Measurements from ENCODE around the gene SOX8. TPM values are rescaled to one million over a fixed set of nuclear protein-coding genes. Genes with fewer than 3 reads are reported as not detected.

SOX8 gene
- total and polyA plus RNA-seq, 10 of the 15 experiments (the other 5 are each of a cell fraction or from before 2014, with no cell fraction given): not detected

DNA sequence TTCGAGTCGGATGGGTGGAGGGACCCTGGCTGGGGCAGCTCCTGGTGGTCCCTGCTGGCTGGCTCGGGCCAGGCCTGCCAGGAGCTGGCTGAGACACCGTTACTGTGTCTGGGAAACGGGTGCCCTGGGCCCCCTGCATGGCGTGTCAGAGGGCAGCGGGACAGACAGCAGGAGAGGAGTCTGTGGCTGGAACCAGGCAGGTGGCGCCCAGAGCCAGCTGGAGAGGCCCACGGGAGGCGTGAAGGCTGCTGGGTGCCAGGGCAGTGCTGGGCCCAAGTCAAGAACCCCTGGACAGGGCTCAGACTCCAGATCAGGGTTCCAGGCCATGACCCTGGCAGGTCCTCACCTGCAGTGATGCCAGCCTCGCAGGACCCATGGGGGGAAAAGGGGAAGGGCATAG lies 16.6 kb downstream of the SOX8 start:
- H3K27me3 ChIP-seq (replicated peaks in 1 of 2; ENCODE audit: control insufficient read depth in 2 of 2, insufficient read depth in 2 of 2, low read length in 1 of 2): peaks cover 0 to 3% of the 10 kb centered on the region in 2 experiments; a peak in 2 of 4 replicates
- ChIA-PET CTCF (no interaction called here), SMC1A (ENCODE audit: uncharacterized antibody, unreplicated experiment) (no interaction called here), POLR2A (no interaction called here), RAD21 (ENCODE audit: unreplicated experiment) (no interaction called here)
- intact Hi-C loops (cut with micrococcal nuclease; ENCODE audit: unreplicated experiment) (no loop called here), in situ Hi-C loops (cut with MboI) (no loop called here)
- no peaks in the 10 kb centered on the region for H3K4me1 ChIP-seq (ENCODE audit: control insufficient read depth, insufficient read depth, low read length)
- no TSS peak for BruUV-seq (replicated peaks)
- FAIRE-seq (no peak), ATAC-seq (no peak), DNase-seq (ENCODE audit: low read depth, low spot score) (no peak)
- no peaks in the 10 kb centered on the region for H3K9me3 ChIP-seq (replicated peaks; ENCODE audit: control insufficient read depth, insufficient read depth, low read length)
- no peak overlapping the region for H3K9ac ChIP-seq (ENCODE audit: control insufficient read depth, insufficient read depth, low read length)
- H3K27ac ChIP-seq (ENCODE audit: control insufficient read depth, insufficient read depth): no peak overlapping the region
- H3K4me3 ChIP-seq: no peak overlapping the region
- WGBS (ENCODE audit: insufficient coverage, insufficient replicate concordance, low lambda C conversion rate, missing lambda C conversion rate): 2% methylated on average over 11 of the region's 11 CpGs
- no peaks in the 10 kb centered on the region for H4K20me1 ChIP-seq (ENCODE audit: control insufficient read depth, insufficient read depth)
- no peak overlapping the region for H2AFZ ChIP-seq (ENCODE audit: control insufficient read depth, low read depth, low read length)
- H3K79me2 ChIP-seq (ENCODE audit: control insufficient read depth, insufficient read depth, low read length): no peaks in the 10 kb centered on the region
- H3K36me3 ChIP-seq (ENCODE audit: control insufficient read depth in 2 of 2, insufficient read depth in 2 of 2, low read length in 1 of 2): no peaks in the 10 kb centered on the region
- TF ChIP-seq PKNOX1 (IDR thresholded peaks at IDR 0.05) (no peak), BHLHE40 (IDR thresholded peaks at IDR 0.05; ENCODE audit: borderline replicate concordance in 1 of 2, low read depth in 2 of 2, low read length in 1 of 2) (no peak), POU2F2 (IDR thresholded peaks at IDR 0.05; ENCODE audit: borderline replicate concordance, low read depth, low read length) (no peak), HCFC1 (IDR thresholded peaks at IDR 0.05; ENCODE audit: low read length) (no peak), ESRRA (IDR thresholded peaks at IDR 0.05; ENCODE audit: low read length) (no peak), JUND (IDR thresholded peaks at IDR 0.05; ENCODE audit: low read depth, low read length) (no peak), PAX5 (IDR thresholded peaks at IDR 0.05; ENCODE audit: borderline replicate concordance, low read depth, low read length) (no peak), SKIL (IDR thresholded peaks at IDR 0.05; ENCODE audit: low read depth, poor library complexity, severe bottlenecking) (no peak)
- H3K4me2 ChIP-seq (ENCODE audit: control insufficient read depth, insufficient read depth): no peak overlapping the region

All from GM12878 (cell line).